AG08396 (cell line): ENCODE measurements around the gene SPCS2.

Experiments used
- DNase-seq: peaks from one replicate; pipeline ENCODE4 v3.0.0; 2012; ENCODE audit warnings: low spot score, mixed read lengths

SPCS2 gene

GRCh38 chr11:74948898-74949752 lies at the start of gene SPCS2, which contains the start of gene XRRA1:
TSS of gene SPCS2 (plus strand) at chr11:74949266. CDS start at chr11:74949286, 20 bp downstream.
TSS of gene XRRA1 (minus strand) at chr11:74949091. CDS start at chr11:74940878, 8,213 bp downstream.
- DNase-seq = peak; percentile 94

GRCh38 chr11:74902342-74902741 lies 46.7 kb upstream of the SPCS2 start:
- DNase-seq = no peak

- no peak for DNase-seq
Observed at GRCh38 chr11:74905326-74905725, 43.7 kb upstream of the SPCS2 start.

GRCh38 chr11:74909385-74909784 lies 39.7 kb upstream of the SPCS2 start:
- no peak for DNase-seq

- DNase-seq = no peak
Observed at GRCh38 chr11:74909812-74910211, 39.3 kb upstream of the SPCS2 start.

- no peak for DNase-seq
Observed at GRCh38 chr11:74923125-74923524, 25.9 kb upstream of the SPCS2 start.

GRCh38 chr11:74925281-74925680 lies 23.8 kb upstream of the SPCS2 start:
- no peak for DNase-seq

GRCh38 chr11:74926304-74927030 lies 22.6 kb upstream of the SPCS2 start:
- DNase-seq = peak; percentile 14

- DNase-seq = peak; percentile 8
Observed at GRCh38 chr11:74927496-74927895, 21.6 kb upstream of the SPCS2 start.

- peak; percentile 53 for DNase-seq
Observed at GRCh38 chr11:74929431-74930363, 19.4 kb upstream of the SPCS2 start.

GRCh38 chr11:74932169-74932568 lies 16.9 kb upstream of the SPCS2 start:
- peak; percentile 14 for DNase-seq

GRCh38 chr11:74932797-74933196 lies 16.3 kb upstream of the SPCS2 start:
- peak; percentile 4 for DNase-seq

- DNase-seq = no peak
Observed at GRCh38 chr11:74933765-74934164, 15.3 kb upstream of the SPCS2 start.

GRCh38 chr11:74935285-74935684 lies 13.8 kb upstream of the SPCS2 start:
- no peak for DNase-seq

GRCh38 chr11:74936087-74936486 lies 13.0 kb upstream of the SPCS2 start:
- DNase-seq = no peak

GRCh38 chr11:74936976-74937375 lies 12.1 kb upstream of the SPCS2 start:
- DNase-seq = no peak

- no peak for DNase-seq
Observed at GRCh38 chr11:74937696-74938475, 11.2 kb upstream of the SPCS2 start.

- no peak for DNase-seq
Observed at GRCh38 chr11:74941492-74941891, 7.6 kb upstream of the SPCS2 start.

- no peak for DNase-seq
Observed at GRCh38 chr11:74942073-74942759, 6.8 kb upstream of the SPCS2 start.

- DNase-seq = peak; percentile 27
Observed at GRCh38 chr11:74948546-74948897, 544 bp upstream of the SPCS2 start.

GRCh38 chr11:74949753-74950137 lies 679 bp downstream of the SPCS2 start:
- peak; percentile 40 for DNase-seq
